K562 (cell line): ENCODE measurements around the gene NVL. TPM values are rescaled to one million over a fixed set of nuclear protein-coding genes. Genes with fewer than 3 reads are reported as not detected.

Experiments
- ATAC-seq: fragments of 200-7000 bp; cut with Tn5 transposase; 3 replicates; pipeline ENCODE4 v1.9.1; 2020; ENCODE audit warnings: moderate library complexity
- BruUV-seq: library from RNA; stranded (reverse); fragments of 400-500 nt; replicated peaks from 2 replicates; lab custom pipeline; 2021; lab: Mats Ljungman, UMichigan
- CTCF ChIA-PET: fragments of 300-600 bp; formaldehyde crosslinking; extraction: SDS; loops from one replicate; lab custom pipeline; 2021; ENCODE audit warnings: low intra/inter-chr PET ratio; lab: Yijun Ruan, JAX
- POLR2A ChIA-PET: fragments of 300-600, 350-650 bp; sonication (Branson Sonifier 250); formaldehyde crosslinking; extraction: SDS; loops from one replicate; lab custom pipeline; 2021; ENCODE audit warnings: antibody characterized with exemption, inconsistent platforms; lab: Yijun Ruan, JAX
- DNase-seq, 4 experiments: peaks; one replicate each; pipeline versions ENCODE4 v3.0.0 to v3.0.0-alpha.2; 2011 to 2018; ENCODE audit warnings: low spot score in 3 of 4, mixed read lengths in 3 of 4; ENCODE audit errors: extremely low read depth in 1 of 4
- FAIRE-seq: peaks from 2 replicates; lab custom pipeline; 2011; peaks lifted over from hg19 to GRCh38; lab: Jason Lieb, UNC
- H2AFZ ChIP-seq: 2 replicates; pipeline ENCODE4 v1.6.0; 2011; ENCODE audit warnings: low read depth, low read length, control low read depth, inconsistent platforms
- H3K27ac ChIP-seq: fragments of 200-600 bp; 3 replicates; pipeline ENCODE4 v1.8.0; 2011; ENCODE audit warnings: low read depth, mild to moderate bottlenecking, control low read depth, inconsistent platforms, low read length, moderate library complexity, mixed read lengths; ENCODE audit errors: extremely low read depth
- H3K27me3 ChIP-seq, 2 experiments: fragments of 300-600 bp in 1 of 2; 2 replicates in 1 of 2; 3 replicates in 1 of 2; pipeline versions ENCODE4 v1.6.0 to v1.8.0; 2011; ENCODE audit warnings: inconsistent platforms in 2 of 2, low read length in 2 of 2, mild to moderate bottlenecking in 1 of 2, mixed read lengths in 1 of 2, moderate library complexity in 1 of 2; ENCODE audit not compliant: control insufficient read depth in 2 of 2, insufficient read depth in 2 of 2
- H3K36me3 ChIP-seq: fragments of 300-600 bp; 3 replicates; pipeline ENCODE4 v1.8.0; 2011; ENCODE audit warnings: mild to moderate bottlenecking, low read length, inconsistent platforms; ENCODE audit not compliant: control insufficient read depth, insufficient read depth
- H3K4me1 ChIP-seq, 2 experiments: fragments of 200-600 bp in 1 of 2; replicated peaks in 1 of 2; 2 replicates in 1 of 2; 3 replicates in 1 of 2; pipeline versions ENCODE4 v1.5.1 to v1.8.0; 2011; ENCODE audit warnings: inconsistent platforms in 2 of 2, low read length in 2 of 2, mild to moderate bottlenecking in 1 of 2, mixed read lengths in 1 of 2, moderate library complexity in 1 of 2; ENCODE audit not compliant: control insufficient read depth in 2 of 2, insufficient read depth in 2 of 2
- H3K4me2 ChIP-seq: 2 replicates; pipeline ENCODE4 v1.6.1; 2011; ENCODE audit warnings: low read length, control low read depth, inconsistent platforms, mixed read lengths; ENCODE audit not compliant: insufficient read depth
- H3K4me3 ChIP-seq: fragments of 200-600 bp; sonication (generic), shearing (Covaris generic); 2 replicates; pipeline ENCODE4 v1.5.1; 2016; ENCODE audit warnings: control low read depth, inconsistent platforms
- H3K79me2 ChIP-seq: fragments of 200-600 bp; 3 replicates; pipeline ENCODE4 v1.8.0; 2011; ENCODE audit warnings: low read length, inconsistent platforms; ENCODE audit not compliant: control insufficient read depth, insufficient read depth
- H3K9ac ChIP-seq, 2 experiments: 2 replicates each; pipeline versions ENCODE4 v1.6.0 to v1.6.1; 2011; ENCODE audit warnings: low read depth in 2 of 2, low read length in 2 of 2, control low read depth in 1 of 2, inconsistent platforms in 1 of 2, mild to moderate bottlenecking in 1 of 2, mixed read lengths in 1 of 2; ENCODE audit not compliant: insufficient read depth in 1 of 2
- H3K9me1 ChIP-seq: one replicate; pipeline ENCODE4 v1.6.0; 2011; ENCODE audit warnings: inconsistent platforms, mild to moderate bottlenecking, low read length, moderate library complexity; ENCODE audit not compliant: control insufficient read depth, insufficient read depth
- H3K9me3 ChIP-seq: replicated peaks from 2 replicates; pipeline ENCODE4 v1.5.1; 2011; ENCODE audit warnings: low read depth, low read length, inconsistent platforms; ENCODE audit not compliant: control insufficient read depth, insufficient read depth
- H4K20me1 ChIP-seq: replicated peaks from 2 replicates; pipeline ENCODE4 v1.6.1; 2011; ENCODE audit warnings: low read length, inconsistent platforms, mixed read lengths; ENCODE audit not compliant: control insufficient read depth, insufficient read depth
- CBFA2T2 ChIP-seq: fragments of 450-650 bp; conservative IDR thresholded peaks from 2 replicates; pipeline ENCODE4 v1.6.1; 2017; ENCODE audit warnings: mild to moderate bottlenecking
- CBX3 ChIP-seq, 2 experiments: IDR thresholded peaks; 1 replicate in 1 of 2; 2 replicates in 1 of 2; pipeline ENCODE4 v1.6.1; 2012; ENCODE audit warnings: inconsistent platforms in 2 of 2, low read length in 2 of 2, borderline replicate concordance in 1 of 2, control low read depth in 1 of 2
- DPF2 ChIP-seq: fragments of 450-650 bp; IDR thresholded peaks from 2 replicates; pipeline ENCODE4 v1.6.1; 2016
- ERF ChIP-seq: fragments of 450-650 bp; formaldehyde crosslinking; IDR thresholded peaks from 2 replicates; pipeline ENCODE4 v1.4.0; 2020; ENCODE audit warnings: mild to moderate bottlenecking, mixed read lengths
- HDAC6 ChIP-seq: IDR thresholded peaks from 2 replicates; pipeline ENCODE4 v1.6.1; 2012; ENCODE audit warnings: low read depth, mild to moderate bottlenecking, control low read depth, inconsistent platforms, low read length, moderate library complexity
- NR3C1 ChIP-seq: sonication (generic); formaldehyde crosslinking; IDR thresholded peaks from 2 replicates; pipeline ENCODE4 v1.8.1; 2022; ENCODE audit warnings: missing genetic modification reagents
- POLR2H ChIP-seq: IDR thresholded peaks from 2 replicates; pipeline ENCODE4 v1.6.1; 2016; ENCODE audit warnings: missing genetic modification characterization, low read depth, mild to moderate bottlenecking, control low read depth, missing compliant biosample characterization, moderate library complexity
- SP1 ChIP-seq: sonication (generic); formaldehyde crosslinking; IDR thresholded peaks from 2 replicates; pipeline ENCODE4 v1.8.1; 2022; ENCODE audit warnings: mild to moderate bottlenecking, missing genetic modification reagents
- SRSF3 ChIP-seq: fragments of 200-400 bp; formaldehyde crosslinking; IDR thresholded peaks from 2 replicates; pipeline ENCODE4 v1.6.1; 2016; ENCODE audit warnings: mild to moderate bottlenecking, low read length, moderate library complexity; ENCODE audit not compliant: insufficient read depth
- WHSC1 ChIP-seq: IDR thresholded peaks from one replicate; pipeline ENCODE4 v1.6.1; 2012; ENCODE audit warnings: low read length, control low read depth, inconsistent platforms
- ZFX ChIP-seq: sonication (generic); formaldehyde crosslinking; IDR thresholded peaks from 2 replicates; pipeline ENCODE4 v1.8.0; 2022; ENCODE audit warnings: mild to moderate bottlenecking, missing genetic modification reagents, moderate library complexity
- ZNF282 ChIP-seq: sonication (generic); formaldehyde crosslinking; IDR thresholded peaks from 2 replicates; pipeline ENCODE4 v1.8.1; 2023; ENCODE audit warnings: missing genetic modification reagents
- ZNF347 ChIP-seq: fragments of 450-650 bp; formaldehyde crosslinking; IDR thresholded peaks from 2 replicates; pipeline ENCODE4 v1.4.0; 2020; ENCODE audit warnings: low read depth, mild to moderate bottlenecking, moderate library complexity
- ZNF75A ChIP-seq: fragments of 450-650 bp; formaldehyde crosslinking; IDR thresholded peaks from 2 replicates; pipeline ENCODE4 v1.4.0; 2020; ENCODE audit warnings: mild to moderate bottlenecking
- ZNF764 ChIP-seq: fragments of 250-450 bp; sonication (Bioruptor Pico); IDR thresholded peaks from 2 replicates; pipeline ENCODE4 v1.4.0; 2020; ENCODE audit warnings: low read depth, mild to moderate bottlenecking, moderate library complexity
- WGBS: fragments of 100-300 bp; shearing (Covaris generic); methylation state at CpG from one replicate; pipeline ENCODE4 v1.1.6; 2016; ENCODE audit warnings: low coverage, mixed read lengths; ENCODE audit not compliant: insufficient coverage; ENCODE audit errors: missing lambda C conversion rate; 5-methylcytosine and 5-hydroxymethylcytosine counted together
- in situ Hi-C: fragments of 300-500 bp; cut with MboI; formaldehyde crosslinking; loops from 4 replicates; pipeline ENCODE4 v1.15.0; 2018; ENCODE audit warnings: inconsistent platforms, mixed read lengths
- intact Hi-C: fragments of 100-400 bp; cut with micrococcal nuclease; formaldehyde crosslinking; loops from 2 replicates; pipeline ENCODE4 v1.14.2; 2022
- polyA plus RNA-seq, 8 experiments: library from polyadenylated mRNA; depleted of rRNA in 4 of 8; stranded (reverse) in 5 of 8; unstranded in 3 of 8; fragments of >200 nt; fragmentation: Nextera tagmentation in 2 of 8; fragmentation: Illumina TruSeq in 1 of 8; extraction: Ambion mirVana in 2 of 8; extraction: Trizol in 1 of 8; gene quantifications; 2 replicates each; pipeline versions ENCODE4 v1.2.1 to v1.2.3, GENCODE V29; 2011 to 2014; ENCODE audit warnings: inconsistent platforms in 1 of 8, missing spikeins in 1 of 8
- total RNA-seq, 7 experiments: library from RNA; depleted of rRNA in 6 of 7; stranded (reverse); fragments of >200 nt in 6 of 7; fragmentation: Illumina TruSeq in 2 of 7; extraction: Trizol in 2 of 7; gene quantifications; 2 replicates each; pipeline versions ENCODE4 v1.2.1 to v1.2.3, GENCODE V29; 2011 to 2021; ENCODE audit warnings: low replicate concordance in 1 of 7
- TF ChIP-seq, protein P1 (sequence below), 2 experiments: fragments of 450-650 bp in 1 of 2; sonication (generic) in 1 of 2; formaldehyde crosslinking; conservative IDR thresholded peaks; 2 replicates each; pipeline versions ENCODE4 v1.4.0 to v1.8.1; 2020 to 2022; ENCODE audit warnings: mild to moderate bottlenecking in 1 of 2, missing genetic modification reagents in 1 of 2

Gene NVL
- total and polyA plus RNA-seq, 9 of the 15 experiments (the other 6 are each of a cell fraction or from before 2014, with no cell fraction given): 32.5 to 86.6 (median 62.9) TPM

DNA sequence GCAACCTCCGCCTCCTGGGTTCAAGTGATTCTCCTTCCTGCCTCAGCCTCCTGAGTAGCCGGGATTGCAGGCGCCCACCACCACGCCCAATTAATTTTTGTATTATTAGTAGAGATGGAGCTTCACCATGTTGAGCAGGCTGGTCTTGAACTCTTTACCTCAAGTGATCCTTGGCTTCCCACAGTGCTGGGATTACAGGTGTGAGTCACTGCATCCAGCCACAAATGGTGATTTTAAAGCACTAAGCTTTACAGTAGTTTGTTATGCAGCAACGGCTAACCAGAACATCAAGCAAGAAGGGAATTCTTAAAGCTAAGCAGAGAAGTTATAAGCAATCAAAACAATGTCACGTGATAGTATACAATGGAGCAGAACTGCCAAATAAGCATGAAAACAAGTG lies 65.7 kb downstream of the NVL start:
- no peak for DNase-seq
- in situ Hi-C loops (no loop called here), intact Hi-C loops (no loop called here)
- H3K4me3 ChIP-seq: no peak overlapping the region
- POLR2A ChIA-PET: interaction anchor here (0.6 to 1.0 kb wide), 2 partner anchors 16 to 606 kb away, joined by 4 to 5 read pairs; no protein-coding TSS in a partner anchor
- H3K9me3 ChIP-seq: no peaks in the 10 kb centered on the region
- no peak for ATAC-seq
- peaks cover 0 to 13% of the 10 kb centered on the region in 2 experiments; a peak in 2 of 5 replicates for H3K4me1 ChIP-seq
- H3K9ac ChIP-seq: no peak overlapping the region
- BruUV-seq: no TSS peak
- peaks cover 42% of the 10 kb centered on the region; the same call in 2 of the 3 replicates for H3K36me3 ChIP-seq
- H3K27me3 ChIP-seq: no peaks in the 10 kb centered on the region
- H3K79me2 ChIP-seq: no peaks in the 10 kb centered on the region
- CTCF ChIA-PET: no interaction called here
- 78% methylated on average over 6 of the region's 6 CpGs for WGBS
- H2AFZ ChIP-seq: no peak overlapping the region
- H3K27ac ChIP-seq: no peak overlapping the region
- H3K4me2 ChIP-seq: no peak overlapping the region
- TF ChIP-seq ZNF764 (no peak), CBFA2T2 (no peak), ZNF282 (no peak), HDAC6 (no peak), SP1 (CRISPR knock-in tag) (no peak), ZNF347 (CRISPR knock-in tag) (no peak), WHSC1 (no peak), SRSF3 (no peak), ZNF75A (CRISPR knock-in tag) (no peak), ERF (no peak), NR3C1 (CRISPR knock-in tag) (no peak), ZFX (CRISPR knock-in tag) (no peak), CBX3 (IDR thresholded peaks at IDR 0.05; ENCODE audit: borderline replicate concordance in 1 of 2, low read length in 2 of 2) (no peak), POLR2H (tag) (no peak), DPF2 (no peak)
- TF ChIP-seq, protein P1, sequence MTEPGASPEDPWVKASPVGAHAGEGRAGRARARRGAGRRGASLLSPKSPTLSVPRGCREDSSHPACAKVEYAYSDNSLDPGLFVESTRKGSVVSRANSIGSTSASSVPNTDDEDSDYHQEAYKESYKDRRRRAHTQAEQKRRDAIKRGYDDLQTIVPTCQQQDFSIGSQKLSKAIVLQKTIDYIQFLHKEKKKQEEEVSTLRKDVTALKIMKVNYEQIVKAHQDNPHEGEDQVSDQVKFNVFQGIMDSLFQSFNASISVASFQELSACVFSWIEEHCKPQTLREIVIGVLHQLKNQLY (CRISPR knock-in tag; conservative IDR thresholded peaks at IDR 0.05): no peak
- TF ChIP-seq, all 486 proteins: peak for 0
- no peaks in the 10 kb centered on the region for H3K9me1 ChIP-seq
- H4K20me1 ChIP-seq: no peaks in the 10 kb centered on the region
- FAIRE-seq: no peak
